Keratinocyte (primary cell): Measurements from ENCODE around the gene POU4F1. TPM values are rescaled to one million over a fixed set of nuclear protein-coding genes. Genes with fewer than 3 reads are reported as not detected.

Source experiments
- DNase-seq: peaks from one replicate; pipeline ENCODE4 v3.0.0-alpha.2; 2011; ENCODE audit warnings: low read depth, missing footprints, low spot score
- FAIRE-seq: peaks from 2 replicates; lab custom pipeline; 2011; peaks lifted over from hg19 to GRCh38; lab: Jason Lieb, UNC
- H2AFZ ChIP-seq: 2 replicates; pipeline ENCODE4 v1.6.0; 2012; ENCODE audit warnings: low read length, control low read depth, inconsistent platforms; ENCODE audit not compliant: control insufficient read depth
- H3K27ac ChIP-seq: 2 replicates; pipeline ENCODE4 v1.5.1; 2011; ENCODE audit warnings: low read length; ENCODE audit not compliant: control insufficient read depth, insufficient read depth
- H3K27me3 ChIP-seq: 3 replicates; pipeline ENCODE4 v1.6.0; 2011; ENCODE audit warnings: low read length; ENCODE audit not compliant: control insufficient read depth, insufficient read depth; ENCODE audit errors: extremely low read depth
- H3K36me3 ChIP-seq, 2 experiments: 2 replicates in 1 of 2; 3 replicates in 1 of 2; pipeline ENCODE4 v1.5.1; 2011; ENCODE audit warnings: low read length in 2 of 2, mild to moderate bottlenecking in 1 of 2; ENCODE audit not compliant: control insufficient read depth in 2 of 2, insufficient read depth in 2 of 2; ENCODE audit errors: extremely low read depth in 1 of 2
- H3K4me1 ChIP-seq: 3 replicates; pipeline ENCODE4 v1.5.1; 2011; ENCODE audit warnings: low read length; ENCODE audit not compliant: control insufficient read depth, insufficient read depth; ENCODE audit errors: extremely low read depth
- H3K4me2 ChIP-seq: 3 replicates; pipeline ENCODE4 v1.6.0; 2011; ENCODE audit warnings: low read depth, low read length; ENCODE audit not compliant: control insufficient read depth, insufficient read depth; ENCODE audit errors: extremely low read depth
- H3K4me3 ChIP-seq, 3 experiments: fragments of 200-600 bp in 1 of 3; sonication (generic) in 1 of 3; 2 replicates in 2 of 3; 3 replicates in 1 of 3; pipeline ENCODE4 v1.5.1; 2011 to 2016; ENCODE audit warnings: low read length in 3 of 3, mild to moderate bottlenecking in 3 of 3, control low read depth in 2 of 3, inconsistent platforms in 1 of 3, low read depth in 1 of 3, mixed read lengths in 1 of 3, mixed run types in 1 of 3, moderate library complexity in 1 of 3; ENCODE audit not compliant: control insufficient read depth in 2 of 3, insufficient read depth in 2 of 3; ENCODE audit errors: extremely low read depth in 1 of 3
- H3K79me2 ChIP-seq: 2 replicates; pipeline ENCODE4 v1.6.0; 2012; ENCODE audit warnings: low read length; ENCODE audit not compliant: control insufficient read depth, insufficient read depth
- H3K9ac ChIP-seq: 3 replicates; pipeline ENCODE4 v1.6.0; 2011; ENCODE audit warnings: low read length; ENCODE audit not compliant: control insufficient read depth, insufficient read depth; ENCODE audit errors: extremely low read depth
- H3K9me1 ChIP-seq: 3 replicates; pipeline ENCODE4 v1.6.0; 2011; ENCODE audit warnings: low read length; ENCODE audit not compliant: control insufficient read depth, insufficient read depth; ENCODE audit errors: extremely low read depth
- H3K9me3 ChIP-seq: 2 replicates; pipeline ENCODE4 v1.5.1; 2012; ENCODE audit warnings: low read depth, low read length; ENCODE audit not compliant: control insufficient read depth
- H4K20me1 ChIP-seq: 3 replicates; pipeline ENCODE4 v1.6.0; 2011; ENCODE audit warnings: low read length; ENCODE audit not compliant: control insufficient read depth, insufficient read depth; ENCODE audit errors: extremely low read depth
- CTCF ChIP-seq, 3 experiments: IDR thresholded peaks in 1 of 3; conservative IDR thresholded peaks in 1 of 3; optimal IDR thresholded peaks in 1 of 3; 2 replicates in 2 of 3; 3 replicates in 1 of 3; pipeline versions ENCODE3 to v1.5.1; 2011; ENCODE audit warnings: low read length in 3 of 3, mild to moderate bottlenecking in 3 of 3, moderate library complexity in 2 of 3, control low read depth in 1 of 3, inconsistent platforms in 1 of 3; ENCODE audit not compliant: insufficient read depth in 2 of 3; ENCODE audit errors: extremely low read depth in 1 of 3
- EZH2 ChIP-seq: IDR thresholded peaks from one replicate; pipeline ENCODE4 v1.6.1; 2012; ENCODE audit warnings: inconsistent platforms, mild to moderate bottlenecking, low read length, moderate library complexity
- dilution Hi-C: fragments of 300-500 bp; cut with MboI; formaldehyde crosslinking; loops from one replicate; pipeline ENCODE4 v1.7.0; 2020; ENCODE audit warnings: low sequenced_read_pairs; ENCODE audit not compliant: extremely low pct_ligation_motif_present
- polyA plus RNA-seq, 5 experiments: library from polyadenylated mRNA; depleted of rRNA in 3 of 5; stranded (reverse) in 3 of 5; stranded (forward) in 1 of 5; unstranded in 1 of 5; fragments of >200 nt; gene quantifications; 1 replicate in 1 of 5; 2 replicates in 3 of 5; 3 replicates in 1 of 5; pipeline versions ENCODE4 v1.2.1 to v1.2.3, GENCODE V29; 2011 to 2012; ENCODE audit warnings: missing spikeins in 2 of 5, low read depth in 1 of 5, low replicate concordance in 1 of 5

POU4F1 gene
- polyA plus RNA-seq, 1 donor (not counting 4 experiments of a cell fraction or from before 2014, with no cell fraction given) = not detected

- H3K27me3 ChIP-seq = peaks cover 85% of the 10 kb centered on the region
- H3K4me3 ChIP-seq = no peak overlapping the region
- FAIRE-seq = no peak
Observed at GRCh38 chr13:78607409-78608251, 4.3 kb upstream of the POU4F1 start.

DNA sequence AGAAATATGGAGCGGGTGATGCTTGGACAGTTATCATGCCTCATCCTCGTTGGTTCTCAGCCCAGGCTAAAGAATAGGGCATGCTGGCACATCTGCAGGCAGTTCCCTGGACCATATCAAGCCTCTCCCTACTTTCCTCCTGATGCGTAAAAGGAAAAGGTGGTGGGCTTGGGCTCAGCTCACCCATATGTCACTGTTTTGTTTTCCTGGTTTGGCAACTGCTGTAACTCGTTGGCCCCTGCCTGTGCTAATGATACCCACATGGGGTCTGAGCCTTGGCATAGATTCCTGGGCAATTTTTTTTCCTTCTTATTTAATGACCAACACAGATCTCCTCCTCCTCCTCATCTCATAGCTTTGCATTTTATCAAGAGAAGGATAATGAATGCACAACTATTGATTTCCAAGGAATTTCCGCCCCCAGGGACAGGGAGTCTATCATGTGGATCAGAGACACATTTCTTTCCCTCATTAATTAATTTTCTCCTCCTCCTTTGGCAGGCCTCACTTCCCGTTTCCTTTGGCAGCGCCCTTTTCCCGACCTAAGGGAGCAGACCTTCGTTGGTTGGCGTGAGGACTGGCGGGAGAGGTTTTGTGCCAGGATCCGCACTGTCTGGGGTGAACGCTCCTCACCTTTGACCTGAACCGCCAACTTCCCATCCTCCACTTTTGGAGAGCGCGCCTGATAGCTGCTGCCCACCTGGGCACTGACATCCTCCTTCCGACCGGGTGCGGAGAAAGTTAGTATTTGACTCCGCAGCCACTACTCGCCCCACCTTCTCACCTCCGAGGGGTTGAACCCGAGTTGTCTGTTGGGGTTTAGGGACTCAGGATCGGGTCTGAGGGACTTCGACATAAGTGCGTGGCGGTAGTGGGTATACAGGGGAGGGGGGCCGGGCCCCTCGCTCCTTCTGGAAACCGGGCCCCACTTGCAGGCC is 3.4 kb upstream of the POU4F1 start:
- Histone ChIP-seq H2AFZ (no peak overlapping the region), H3K4me2 (no peak overlapping the region), H3K4me3 (no peak overlapping the region), H3K9me1 (no peaks in the 10 kb centered on the region), H3K36me3 (no peaks in the 10 kb centered on the region), H3K79me2 (no peaks in the 10 kb centered on the region), H3K27me3 (peaks cover 91% of the 10 kb centered on the region), H3K4me1 (peaks cover 11% of the 10 kb centered on the region), H4K20me1 (no peaks in the 10 kb centered on the region), H3K9me3 (no peaks in the 10 kb centered on the region), H3K9ac (no peak overlapping the region), H3K27ac (no peak overlapping the region)
- DNase-seq (no peak), FAIRE-seq (no peak)
- dilution Hi-C loops = no loop called here
- TF ChIP-seq CTCF (optimal IDR thresholded peaks at IDR 0.05 in 1 of 3, IDR thresholded peaks at IDR 0.05 in 1 of 3, conservative IDR thresholded peaks at IDR 0.05 in 1 of 3; ENCODE audit: extremely low read depth in 1 of 3, insufficient read depth in 2 of 3, low read length in 3 of 3) (no peak), EZH2 (peak; percentile 67)

More at GRCh38 chr13:78607409-78608251, 4.3 kb upstream of the POU4F1 start:
- H2AFZ ChIP-seq = no peak overlapping the region
- peaks cover 10% of the 10 kb centered on the region for H3K4me1 ChIP-seq
- no peak for DNase-seq
- no peaks in the 10 kb centered on the region for H3K9me1 ChIP-seq
- no peaks in the 10 kb centered on the region for H4K20me1 ChIP-seq
- dilution Hi-C loops = no loop called here
- no peaks in the 10 kb centered on the region for H3K36me3 ChIP-seq
- no peaks in the 10 kb centered on the region for H3K9me3 ChIP-seq
- no peak overlapping the region for H3K27ac ChIP-seq
- no peak overlapping the region for H3K4me2 ChIP-seq
- TF ChIP-seq EZH2 (peak; percentile 70), CTCF (optimal IDR thresholded peaks at IDR 0.05 in 1 of 3, IDR thresholded peaks at IDR 0.05 in 1 of 3, conservative IDR thresholded peaks at IDR 0.05 in 1 of 3; ENCODE audit: extremely low read depth in 1 of 3, insufficient read depth in 2 of 3, low read length in 3 of 3) (no peak)
- H3K9ac ChIP-seq = no peak overlapping the region
- no peaks in the 10 kb centered on the region for H3K79me2 ChIP-seq
